Body of pancreas (tissue), 4 donors: ENCODE data around the gene CDKN2B-AS1. TPM values are rescaled to one million over a fixed set of nuclear protein-coding genes. Genes with fewer than 3 reads are reported as not detected.

ENCODE experiments used
- ATAC-seq: fragments of 150-250 bp; one replicate; pipeline ENCODE4 v1.9.1; 2016
- DNase-seq, 4 donors: peaks; one replicate each; pipeline ENCODE4 v3.0.0-alpha.2; 2019
- H3K27ac ChIP-seq, 4 donors: fragments of 200-600 bp; sonication (generic); 1 replicate in 3 of 4; 2 replicates in 1 of 4; pipeline versions ENCODE4 v1.5.1 to v1.6.1; 2016 to 2019; ENCODE audit warnings: mild to moderate bottlenecking in 1 of 4, mixed read lengths in 1 of 4, moderate library complexity in 1 of 4
- H3K27me3 ChIP-seq, 2 donors: fragments of 200-600 bp; sonication (generic); one replicate each; pipeline ENCODE4 v1.6.0; 2016; ENCODE audit warnings: mild to moderate bottlenecking in 1 of 2
- H3K36me3 ChIP-seq, 2 donors: fragments of 200-600 bp; sonication (generic); replicated peaks in 1 of 2; 2 replicates each; pipeline ENCODE4 v1.5.1; 2016; ENCODE audit warnings: low read depth in 2 of 2; ENCODE audit not compliant: insufficient read depth in 1 of 2
- H3K4me1 ChIP-seq: fragments of 200-600 bp; sonication (generic); one replicate; pipeline ENCODE4 v1.6.0; 2016
- H3K4me3 ChIP-seq, 2 donors: fragments of 200-600 bp; sonication (generic); 1 replicate in 1 of 2; 2 replicates in 1 of 2; pipeline ENCODE4 v1.5.1; 2016 to 2019
- H3K9me3 ChIP-seq, 3 donors: fragments of 200-600 bp; sonication (generic); 1 replicate in 2 of 3; 2 replicates in 1 of 3; pipeline ENCODE4 v1.5.1; 2016
- POLR2A ChIP-seq, 3 donors: fragments of 450-650 bp; IDR thresholded peaks; one replicate each; pipeline ENCODE4 v1.6.1; 2016; ENCODE audit warnings: antibody characterized with exemption in 3 of 3, mild to moderate bottlenecking in 2 of 3
- WGBS, 2 donors: methylation state at CpG; one replicate each; pipeline ENCODE4 v1.1.5; 2017; 5-methylcytosine and 5-hydroxymethylcytosine counted together
- intact Hi-C: fragments of 100-400 bp; cut with DNase I; formaldehyde crosslinking; loops from one replicate; pipeline ENCODE4 v1.15.1; 2023
- total RNA-seq, 2 donors: library from RNA; depleted of rRNA; stranded (reverse); fragments of >200 nt; gene quantifications; one replicate each; pipeline ENCODE4 v1.1.0, GENCODE V29; 2016
- TF ChIP-seq, protein P1 (sequence below), 7 experiments: fragments of 450-650 bp in 4 of 7; fragments of 200-600 bp in 3 of 7; sonication (generic) in 3 of 7; IDR thresholded peaks; one replicate each; pipeline ENCODE4 v1.5.1; 2016 to 2019; ENCODE audit warnings: antibody characterized with exemption in 7 of 7

The CDKN2B-AS1 gene
- total RNA-seq, 2 donors from 2014 or later = 0.26 TPM; not detected in 1

DNA sequence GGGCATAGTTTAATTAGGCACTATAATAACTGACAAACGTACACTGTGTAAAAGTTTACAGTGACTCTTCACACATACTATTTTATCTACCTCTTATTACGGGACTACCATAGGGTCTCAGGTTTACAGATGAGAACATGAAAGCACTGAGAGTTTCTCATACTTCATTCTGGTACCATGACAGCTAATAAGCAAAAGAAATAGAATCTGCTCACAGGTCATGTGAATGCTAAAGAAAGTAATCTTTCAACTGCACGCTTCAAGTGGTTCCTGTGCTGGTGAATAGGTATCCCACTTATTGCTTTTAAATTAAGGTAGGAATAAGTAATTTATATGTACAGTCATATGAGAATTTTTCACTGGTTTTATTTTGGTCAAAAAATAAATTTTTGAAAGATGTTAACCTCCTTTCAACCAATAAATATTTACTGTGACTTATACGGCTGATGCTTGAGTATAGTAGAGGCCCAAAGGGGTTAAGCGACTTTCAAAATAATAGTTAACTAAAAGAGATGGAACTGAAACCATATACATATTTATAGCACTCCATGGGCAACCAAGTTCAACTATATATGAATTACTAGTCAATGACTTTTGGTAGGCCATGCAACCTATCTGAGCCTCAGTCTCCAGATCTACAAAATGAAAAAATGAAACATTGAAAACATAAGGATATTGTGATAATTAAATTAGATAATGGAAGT lies 8.5 kb upstream of the CDKN2B-AS1 start:
- TF ChIP-seq POLR2A (IDR thresholded peaks at IDR 0.05) = no peak
- TF ChIP-seq, protein P1, sequence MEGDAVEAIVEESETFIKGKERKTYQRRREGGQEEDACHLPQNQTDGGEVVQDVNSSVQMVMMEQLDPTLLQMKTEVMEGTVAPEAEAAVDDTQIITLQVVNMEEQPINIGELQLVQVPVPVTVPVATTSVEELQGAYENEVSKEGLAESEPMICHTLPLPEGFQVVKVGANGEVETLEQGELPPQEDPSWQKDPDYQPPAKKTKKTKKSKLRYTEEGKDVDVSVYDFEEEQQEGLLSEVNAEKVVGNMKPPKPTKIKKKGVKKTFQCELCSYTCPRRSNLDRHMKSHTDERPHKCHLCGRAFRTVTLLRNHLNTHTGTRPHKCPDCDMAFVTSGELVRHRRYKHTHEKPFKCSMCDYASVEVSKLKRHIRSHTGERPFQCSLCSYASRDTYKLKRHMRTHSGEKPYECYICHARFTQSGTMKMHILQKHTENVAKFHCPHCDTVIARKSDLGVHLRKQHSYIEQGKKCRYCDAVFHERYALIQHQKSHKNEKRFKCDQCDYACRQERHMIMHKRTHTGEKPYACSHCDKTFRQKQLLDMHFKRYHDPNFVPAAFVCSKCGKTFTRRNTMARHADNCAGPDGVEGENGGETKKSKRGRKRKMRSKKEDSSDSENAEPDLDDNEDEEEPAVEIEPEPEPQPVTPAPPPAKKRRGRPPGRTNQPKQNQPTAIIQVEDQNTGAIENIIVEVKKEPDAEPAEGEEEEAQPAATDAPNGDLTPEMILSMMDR (IDR thresholded peaks at IDR 0.05) = no peak
- no peak overlapping the region for H3K4me3 ChIP-seq
- intact Hi-C loops = no loop called here
- peaks cover 0 to 24% of the 10 kb centered on the region in 2 donors for H3K27me3 ChIP-seq
- no peaks in the 10 kb centered on the region for H3K4me1 ChIP-seq
- no peak for ATAC-seq
- no peak for DNase-seq
- 67 to 75% methylated on average over 5 of the region's 5 CpGs for WGBS, 2 donors
- no peaks in the 10 kb centered on the region for H3K9me3 ChIP-seq
- no peak overlapping the region for H3K27ac ChIP-seq
- H3K36me3 ChIP-seq = no peaks in the 10 kb centered on the region

DNA sequence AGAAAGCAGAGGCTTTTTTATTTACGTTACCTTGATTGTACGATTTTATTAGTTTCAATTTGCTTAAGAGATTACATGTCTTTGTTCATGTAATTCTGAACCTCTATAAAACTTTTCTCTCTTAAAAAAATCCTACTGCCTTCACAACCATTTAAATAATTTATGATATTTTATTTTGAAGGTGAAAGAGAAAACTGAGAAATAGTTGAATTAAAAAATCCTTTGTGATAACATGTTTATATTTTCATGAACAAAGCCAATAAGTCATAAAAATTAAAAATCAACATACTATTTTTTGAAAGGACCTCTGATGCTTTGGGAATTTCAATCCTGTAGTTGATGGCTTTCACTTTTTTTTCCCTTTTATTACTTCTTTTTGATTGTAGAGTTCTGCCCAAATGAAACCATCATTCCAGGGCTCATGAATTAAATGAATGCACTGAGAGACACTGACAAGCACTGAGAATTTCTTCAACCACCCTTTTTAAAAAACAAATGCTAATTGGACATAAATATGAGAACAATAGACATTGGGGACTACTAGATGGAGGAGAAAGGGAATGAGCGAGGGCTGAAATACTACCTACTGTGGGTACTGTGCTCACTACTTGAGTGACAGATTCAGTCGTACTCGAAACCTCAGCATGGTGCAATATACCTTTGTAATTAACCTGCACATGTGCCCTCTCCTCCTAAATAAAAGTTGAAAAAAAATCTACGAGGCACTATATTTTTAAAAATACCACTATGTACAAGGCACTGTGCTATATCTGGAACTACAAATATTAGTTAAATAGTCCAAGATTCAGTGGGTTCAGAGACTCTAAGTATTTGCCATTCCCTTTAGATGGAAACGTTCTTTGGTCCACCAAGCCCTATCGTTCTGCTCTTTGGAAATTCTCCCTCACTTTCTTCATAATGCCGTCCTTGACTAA lies 6.3 kb upstream of the CDKN2B-AS1 start:
- 25 to 39% methylated on average over 9 of the region's 9 CpGs for WGBS, 2 donors
- TF ChIP-seq POLR2A (IDR thresholded peaks at IDR 0.05) = no peak
- TF ChIP-seq, protein P1 (IDR thresholded peaks at IDR 0.05) = no peak
- intact Hi-C loops = no loop called here
- no peaks in the 10 kb centered on the region for H3K36me3 ChIP-seq
- peaks cover 0 to 20% of the 10 kb centered on the region in 2 donors for H3K27me3 ChIP-seq
- DNase-seq (no peak), ATAC-seq (no peak)
- no peaks in the 10 kb centered on the region for H3K9me3 ChIP-seq
- no peak overlapping the region for H3K4me3 ChIP-seq
- H3K4me1 ChIP-seq = peaks cover under 1% of the 10 kb centered on the region
- no peak overlapping the region for H3K27ac ChIP-seq

DNA sequence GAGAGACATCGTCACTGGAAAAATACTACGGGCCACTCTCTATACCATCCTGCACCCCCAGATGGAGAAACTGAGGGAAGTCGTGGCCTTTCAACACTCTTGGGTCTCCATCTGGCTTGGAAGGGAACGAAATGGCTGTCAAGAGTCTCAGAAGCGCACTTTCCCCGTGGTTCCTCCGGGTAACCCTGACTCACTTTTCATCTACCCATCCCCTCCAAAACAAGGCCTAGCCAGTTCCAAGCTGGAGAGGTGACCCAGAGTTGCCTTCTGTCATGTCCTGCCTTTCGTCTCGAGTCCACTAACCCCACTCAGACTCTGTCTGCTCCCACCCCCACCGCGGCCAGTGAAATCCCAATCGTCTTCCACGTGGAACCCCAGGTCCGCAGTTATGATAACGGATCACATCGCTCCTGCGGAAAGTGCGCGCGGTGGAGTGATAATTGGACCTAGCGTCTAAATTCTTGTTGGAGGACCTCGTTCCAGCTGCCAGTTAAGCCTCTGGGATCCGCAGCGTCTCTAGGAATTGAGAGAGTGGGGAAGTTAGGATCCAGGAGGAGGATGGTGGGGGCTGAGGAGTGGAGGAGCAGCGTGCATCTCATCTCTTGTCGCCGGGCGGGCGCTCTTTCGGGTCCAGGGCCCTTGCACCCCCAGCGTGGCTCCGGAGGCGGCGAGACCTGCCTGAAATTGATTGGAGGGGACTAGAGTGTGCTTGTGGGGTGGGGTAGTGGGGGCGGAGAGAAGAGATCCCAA lies 5.0 kb upstream of the CDKN2B-AS1 start:
- no peaks in the 10 kb centered on the region for H3K9me3 ChIP-seq
- TF ChIP-seq POLR2A (IDR thresholded peaks at IDR 0.05) = no peak
- TF ChIP-seq, protein P1 (IDR thresholded peaks at IDR 0.05) = no peak
- ATAC-seq = no peak
- peaks cover 10% of the 10 kb centered on the region for H3K4me1 ChIP-seq
- no peak overlapping the region for H3K27ac ChIP-seq
- no peak overlapping the region for H3K4me3 ChIP-seq
- peaks cover 0 to 20% of the 10 kb centered on the region in 2 donors for H3K27me3 ChIP-seq
- 11 to 14% methylated on average over 31 to 35 of the region's 35 CpGs for WGBS, 2 donors
- intact Hi-C loops = loop anchor here (5.0 to 10.0 kb wide), 2 partner anchors 55 to 172 kb away; no protein-coding TSS in a partner anchor
- DNase-seq = no peak
- H3K36me3 ChIP-seq = no peaks in the 10 kb centered on the region

DNA sequence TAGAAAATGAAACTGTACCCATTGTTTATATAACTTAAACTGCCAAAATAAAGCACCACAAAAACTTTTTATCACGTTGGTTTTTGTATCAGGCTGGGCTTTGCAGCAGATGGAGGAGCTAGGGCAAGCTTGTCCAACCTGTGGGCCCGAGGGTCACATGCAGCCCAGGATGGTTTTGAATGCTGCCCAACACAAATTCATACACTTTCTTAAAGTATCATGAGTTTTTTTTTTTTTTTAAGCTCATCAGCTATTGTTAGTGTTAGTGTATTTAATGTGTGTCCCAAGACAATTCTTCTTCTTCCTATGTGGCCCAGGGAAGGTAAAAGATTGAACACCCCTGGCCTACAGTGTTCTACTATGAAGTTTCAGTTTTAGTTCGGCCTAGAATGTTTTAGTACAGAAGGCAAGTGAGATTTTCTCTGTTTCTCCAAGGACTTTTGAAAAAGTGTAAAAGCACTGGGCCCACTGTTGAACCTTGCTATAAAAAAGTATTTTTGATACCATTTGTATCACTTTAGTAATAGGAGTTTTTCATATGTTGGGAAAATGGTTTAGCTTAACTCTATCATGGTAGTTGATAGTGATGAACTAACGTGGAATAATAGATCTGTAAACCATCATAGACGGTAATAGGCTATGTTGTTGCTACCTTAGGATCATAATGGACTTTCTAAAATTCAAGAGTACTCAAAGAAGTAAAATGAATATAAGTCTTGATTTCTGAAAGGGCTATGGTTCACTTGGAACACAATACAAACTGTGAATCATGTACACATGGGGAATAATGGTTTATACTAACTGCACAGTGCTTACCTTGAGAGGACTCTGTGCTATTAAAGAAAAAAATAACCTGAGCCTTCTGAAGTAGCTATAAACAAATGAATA lies 3.3 kb upstream of the CDKN2B-AS1 start:
- ATAC-seq (no peak), DNase-seq (no peak)
- Histone ChIP-seq H3K4me1 (peaks cover 17% of the 10 kb centered on the region), H3K4me3 (no peak overlapping the region), H3K27ac (no peak overlapping the region), H3K9me3 (no peaks in the 10 kb centered on the region), H3K36me3 (no peaks in the 10 kb centered on the region), H3K27me3 (peaks cover 0 to 20% of the 10 kb centered on the region in 2 donors)
- intact Hi-C loops = loop anchor here (5.0 to 10.0 kb wide), 2 partner anchors 57 to 174 kb away; no protein-coding TSS in a partner anchor
- TF ChIP-seq, protein P1 (IDR thresholded peaks at IDR 0.05) = no peak
- TF ChIP-seq POLR2A (IDR thresholded peaks at IDR 0.05) = no peak
- WGBS, 2 donors = 84 to 85% methylated on average over 5 of the region's 5 CpGs
